Hippocampal formation (tissue), 2 donors: ENCODE data around the gene PNPLA7.
"Not testable (repeated sequence)": the region's sequence is repeated elsewhere in the genome, so short reads cannot be mapped to it uniquely, and the experiment has no call there.

Source experiments
- DNase-seq, 2 donors: peaks; one replicate each; lab custom pipeline; 2025; lab: John Stamatoyannopoulos, UW

PNPLA7 gene

DNA sequence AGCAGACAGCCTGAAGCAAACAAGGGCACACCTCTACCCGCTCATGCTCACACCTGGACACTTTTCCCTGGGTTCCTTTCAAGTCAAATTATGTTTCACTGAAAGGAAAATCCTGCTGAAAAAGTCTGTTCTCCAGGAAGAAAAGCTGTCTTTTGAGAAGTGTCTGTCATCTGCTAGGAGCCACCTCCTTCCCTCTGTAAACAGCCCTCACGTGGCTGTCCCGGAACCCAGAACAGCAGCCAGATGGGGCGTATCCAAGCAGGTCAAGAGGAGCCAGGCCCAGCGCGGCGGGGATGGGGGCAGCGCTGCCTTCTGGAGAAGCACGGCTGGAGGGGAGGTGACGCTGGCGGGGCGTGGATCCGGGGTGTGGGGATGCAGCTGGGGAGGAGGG, at the start of gene PNPLA7:
TSS of gene PNPLA7 (minus strand) at position 172 of the 391 bp plus-strand sequence. CDS start 205 bp downstream, outside the sequence.
- peak; percentile 74 to 77 for DNase-seq

DNA sequence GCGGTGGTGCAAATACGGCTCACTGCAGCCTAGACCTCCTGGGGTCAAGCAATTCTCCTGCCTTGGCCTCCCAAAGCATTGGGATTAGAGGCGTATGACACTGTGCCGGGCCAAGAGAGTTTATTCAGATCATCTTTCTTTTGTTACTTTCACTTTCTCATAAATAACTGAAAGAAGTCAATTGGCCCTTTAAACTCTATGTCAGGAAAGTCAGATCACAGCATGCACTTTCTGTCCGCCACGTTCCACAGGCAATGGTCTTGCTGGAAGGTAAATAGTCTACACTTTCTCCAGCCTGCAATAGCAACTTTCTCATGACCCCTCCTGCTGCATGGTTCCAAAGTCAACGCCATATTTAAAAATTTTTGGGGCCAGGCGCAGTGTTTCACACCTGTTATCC, 48.7 kb upstream of the PNPLA7 start:
- DNase-seq, result no peak

DNA sequence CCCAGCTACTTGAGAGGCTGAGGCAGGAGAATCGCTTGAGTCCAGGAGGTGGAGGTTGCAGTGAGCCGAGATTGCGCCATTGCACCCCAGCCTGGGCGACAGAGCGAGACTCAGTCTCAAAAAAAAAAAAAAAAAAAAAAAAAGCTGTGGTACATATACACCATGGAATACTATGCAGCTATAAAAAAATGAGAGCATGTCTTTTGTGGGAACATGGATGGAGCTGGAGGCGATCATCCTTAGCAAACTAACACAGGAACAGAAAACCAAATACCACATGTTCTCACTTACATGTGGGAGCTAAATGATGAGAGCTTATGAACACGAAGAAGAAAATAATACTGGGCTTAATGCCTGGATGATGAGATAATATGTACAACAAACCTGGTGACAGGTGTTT, 46.4 kb upstream of the PNPLA7 start:
- not testable (repeated sequence) for DNase-seq

DNA sequence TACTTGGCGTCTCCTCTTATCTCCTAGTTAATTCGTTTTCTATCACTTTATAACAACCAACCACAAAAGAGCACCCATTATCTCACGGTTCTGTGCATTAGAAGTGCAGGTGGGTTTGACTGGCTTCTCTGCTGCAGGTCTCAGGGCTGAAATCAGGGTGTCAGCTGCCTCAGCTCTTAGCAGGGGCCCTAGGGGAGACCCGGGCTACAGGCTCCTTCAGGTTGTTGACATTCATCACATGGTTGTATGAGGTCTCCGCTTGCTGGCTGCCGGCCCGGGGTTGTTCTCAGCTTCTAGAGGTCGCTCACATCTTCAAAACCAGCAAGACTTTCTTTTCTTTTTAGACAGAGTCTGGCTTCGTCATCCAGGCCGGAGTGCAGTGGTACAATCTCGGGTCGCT, 43.0 kb upstream of the PNPLA7 start:
- DNase-seq, result no peak

DNA sequence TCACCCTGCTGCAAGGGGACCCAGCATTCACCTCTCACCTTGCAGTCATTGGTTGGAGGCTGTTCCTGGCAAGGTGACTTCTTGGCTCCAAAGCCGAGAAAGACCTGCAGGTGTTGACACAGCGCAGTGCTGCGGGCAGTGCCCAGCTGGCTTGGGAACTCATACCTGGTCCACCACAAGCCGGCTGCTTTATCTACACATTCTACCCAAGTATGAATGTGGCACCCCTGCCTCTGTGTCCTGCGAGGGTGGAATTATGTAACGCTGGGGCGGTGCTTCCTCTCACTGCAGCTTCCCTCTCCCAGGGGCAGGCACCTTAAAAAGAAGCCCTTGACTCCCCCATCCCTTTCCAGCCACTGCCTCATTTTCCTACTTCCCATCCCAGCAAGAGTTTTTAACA, 42.6 kb upstream of the PNPLA7 start:
- no peak for DNase-seq

DNA sequence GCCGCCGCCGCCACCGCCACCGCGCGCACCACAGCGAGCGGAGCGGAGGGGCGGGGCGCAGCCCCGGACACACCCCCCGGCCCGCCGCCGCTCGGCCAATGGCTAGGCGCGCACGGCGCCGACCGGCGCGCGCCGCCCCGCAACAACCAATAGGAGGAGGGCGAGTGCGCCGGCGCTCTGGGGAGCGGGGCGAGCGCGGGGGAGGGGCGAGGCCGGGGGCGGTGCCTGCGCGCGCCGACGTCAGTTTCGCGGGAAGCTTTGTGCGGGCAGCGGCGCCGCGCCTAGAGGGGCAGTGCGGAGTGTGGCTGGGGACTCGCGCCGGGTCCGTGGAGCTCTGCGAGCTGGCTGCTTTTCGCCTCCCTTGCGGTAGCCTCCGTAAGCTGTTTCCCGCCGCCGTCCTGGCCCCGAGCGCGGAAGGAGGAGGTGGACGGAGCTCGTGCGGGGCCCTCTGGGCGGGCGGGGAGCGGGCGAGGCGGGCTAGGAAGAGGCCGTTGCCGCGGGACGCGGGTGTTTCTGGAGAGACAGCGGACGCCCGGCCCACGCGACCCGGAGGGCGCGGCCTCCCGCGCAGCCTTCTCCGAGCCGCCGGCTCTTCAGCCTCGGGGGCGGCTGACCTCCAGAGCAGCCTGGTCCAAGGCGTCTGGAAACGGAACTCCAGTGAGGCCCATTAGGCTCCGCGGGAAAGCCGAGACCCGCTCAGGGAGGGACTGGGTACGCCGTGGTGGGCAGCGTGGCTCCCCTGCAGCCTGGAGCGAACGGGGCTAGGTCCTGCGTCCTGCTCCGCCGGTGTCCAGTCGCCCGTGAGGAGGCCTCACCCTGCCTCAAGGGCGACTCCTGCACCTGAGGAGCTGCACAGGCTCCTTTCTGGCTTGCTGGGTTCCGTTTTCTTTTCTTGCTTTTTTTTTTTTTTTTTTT, 40.5 kb upstream of the PNPLA7 start, which contains the start of gene ZMYND19:
TSS of gene ZMYND19 (minus strand) at position 44 of the 915 bp plus-strand sequence. CDS start 249 bp downstream, outside the sequence.
- peak; percentile 49 to 80 for DNase-seq

DNA sequence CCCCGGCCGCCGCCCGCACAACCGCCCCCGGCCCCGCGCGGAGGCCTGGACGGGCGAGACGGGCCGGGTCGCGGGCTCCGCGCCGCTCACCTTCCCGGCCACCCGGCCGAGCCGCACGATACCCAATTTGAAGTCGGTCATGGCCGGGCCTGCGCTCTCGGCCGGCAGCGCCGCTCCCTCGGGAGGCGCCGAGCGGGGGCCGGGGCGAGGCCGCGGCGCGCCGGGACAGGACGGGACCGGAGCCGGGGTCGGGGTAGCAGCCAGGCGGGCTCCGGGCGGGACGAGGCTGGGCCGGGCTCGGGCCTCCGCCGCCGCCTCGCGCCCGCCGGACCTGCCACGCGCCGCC, 39.9 kb upstream of the PNPLA7 start:
- DNase-seq, result no peak

DNA sequence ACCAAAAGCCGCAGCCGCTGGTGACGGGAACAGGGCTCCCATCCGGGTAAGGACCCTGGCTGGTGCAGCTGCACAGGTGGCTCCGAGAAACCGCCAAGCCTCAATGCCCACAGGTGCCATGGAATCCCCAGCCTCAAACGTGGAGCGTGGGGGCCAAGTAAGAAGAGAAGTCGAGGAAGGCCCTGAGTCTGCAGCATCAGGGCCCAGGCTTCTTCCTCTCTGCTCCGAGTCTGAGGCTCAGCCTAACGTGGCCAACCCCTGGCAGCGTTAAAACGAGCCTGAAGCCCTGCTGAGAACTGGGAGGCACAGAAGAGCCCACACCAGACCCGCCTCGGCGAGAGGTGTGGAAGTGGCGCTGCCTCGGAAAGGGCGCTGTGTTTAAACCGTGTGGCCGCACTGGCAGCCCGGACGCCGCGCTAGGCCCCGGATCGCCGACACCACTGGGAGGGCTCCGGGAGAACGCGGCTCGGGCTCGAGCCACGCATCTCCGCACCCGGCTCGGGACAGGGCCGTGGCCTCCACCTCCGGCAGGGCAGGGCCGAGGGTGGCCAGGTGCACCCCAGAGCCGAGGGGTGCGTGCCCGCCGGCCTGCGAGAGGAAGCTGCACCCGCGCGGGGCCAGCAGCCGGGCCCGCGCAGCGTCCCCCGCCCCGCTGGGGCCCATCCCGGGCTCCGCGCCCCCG, 39.4 kb upstream of the PNPLA7 start:
- no peak for DNase-seq

DNA sequence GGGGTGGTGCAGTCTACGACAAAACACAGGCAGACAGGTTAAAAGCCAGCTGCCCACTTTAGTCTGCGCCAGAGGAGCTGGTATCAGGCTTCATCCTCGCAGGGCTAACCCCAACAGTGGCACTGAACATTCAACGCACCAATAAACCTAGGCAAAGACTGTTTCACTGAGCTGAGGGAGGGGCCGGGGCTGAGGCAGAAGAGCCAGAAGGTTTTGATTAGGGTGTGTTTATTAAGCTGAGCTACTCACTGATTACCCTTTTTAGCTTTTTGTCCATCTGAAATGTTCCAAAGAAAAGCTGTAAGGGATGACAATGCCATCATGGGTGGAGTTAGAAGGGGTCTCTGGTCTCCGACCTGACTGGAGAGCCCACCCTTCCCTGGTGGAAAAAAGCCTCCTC, 38.7 kb upstream of the PNPLA7 start:
- DNase-seq, result no peak

DNA sequence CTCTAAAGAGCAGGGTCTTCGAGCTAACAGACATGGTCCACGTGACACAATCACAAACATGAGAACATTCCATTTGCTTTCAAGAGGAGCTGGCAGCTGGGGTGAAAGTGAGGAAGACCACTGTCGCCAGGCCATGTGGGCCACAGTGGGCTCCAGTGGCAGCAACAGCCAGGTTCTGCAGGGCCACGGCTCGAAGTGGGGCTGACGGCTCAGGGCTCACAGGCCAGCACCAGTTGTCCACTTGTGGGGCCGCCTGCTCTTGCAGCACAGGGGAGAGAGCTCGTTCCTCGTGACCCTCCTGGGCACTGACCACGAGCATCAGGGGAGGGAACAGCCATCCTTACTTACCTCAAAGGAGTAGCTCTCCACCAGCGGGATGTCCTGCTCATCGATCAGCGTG, 38.1 kb upstream of the PNPLA7 start:
- DNase-seq, result no peak

DNA sequence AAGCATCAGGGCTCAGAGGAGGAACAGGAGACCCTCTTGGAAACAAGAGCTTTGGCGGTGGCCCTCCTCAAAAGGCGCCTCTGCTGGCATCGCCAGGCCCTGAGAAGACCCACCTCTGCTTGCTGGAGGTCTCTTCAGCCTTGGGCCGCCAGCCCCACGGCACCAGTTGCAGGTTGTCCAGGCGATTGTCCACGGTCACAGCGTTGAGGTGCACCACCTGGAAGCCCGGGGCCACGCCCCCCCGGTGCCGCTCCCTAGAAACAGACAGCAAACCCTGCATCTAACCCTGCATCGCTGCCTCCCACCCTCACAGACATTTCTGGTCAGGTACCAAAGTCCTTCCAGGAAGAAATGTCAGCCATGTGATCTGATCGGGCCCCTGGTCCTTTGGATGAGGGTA, 36.7 kb upstream of the PNPLA7 start:
- no peak for DNase-seq

DNA sequence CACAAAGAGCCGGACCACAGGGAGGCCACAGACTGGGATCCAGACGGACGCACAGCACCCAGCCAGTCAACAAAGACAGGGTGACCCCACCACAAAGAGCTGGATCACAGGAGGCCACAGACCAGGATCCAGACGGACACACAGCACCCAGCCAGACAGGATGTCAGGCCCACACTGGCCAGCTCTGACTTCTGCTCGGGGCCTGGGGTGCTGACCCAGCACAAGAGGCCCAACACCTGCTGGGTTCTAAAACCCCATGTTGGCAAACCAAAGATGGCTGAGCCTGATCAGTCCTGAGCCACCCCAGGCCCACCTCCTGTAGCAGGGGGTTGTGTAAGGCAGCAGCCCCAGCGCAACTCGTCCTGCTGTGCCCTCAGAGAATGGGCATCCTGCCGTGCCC, 33.8 kb upstream of the PNPLA7 start:
- no peak for DNase-seq

DNA sequence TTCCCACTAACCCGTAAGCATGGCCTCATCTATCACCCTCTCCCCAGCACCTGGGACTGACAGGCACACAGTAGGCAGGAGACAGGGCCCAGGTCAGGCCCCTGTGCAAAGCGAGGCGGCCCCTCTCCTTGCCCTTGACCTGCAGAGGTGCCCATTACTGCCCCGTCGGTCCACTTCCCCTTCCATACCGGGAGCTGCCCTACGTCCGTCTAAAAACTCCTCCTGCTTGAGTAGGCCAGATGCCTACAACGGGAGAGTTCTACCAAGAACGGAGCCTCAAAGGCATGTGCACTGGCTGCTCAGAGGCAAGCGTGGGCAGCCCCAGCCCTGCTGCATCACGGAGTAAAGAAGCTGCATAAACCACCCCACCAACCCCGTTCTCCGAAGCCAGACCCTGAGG, 33.1 kb upstream of the PNPLA7 start:
- DNase-seq, result no peak

DNA sequence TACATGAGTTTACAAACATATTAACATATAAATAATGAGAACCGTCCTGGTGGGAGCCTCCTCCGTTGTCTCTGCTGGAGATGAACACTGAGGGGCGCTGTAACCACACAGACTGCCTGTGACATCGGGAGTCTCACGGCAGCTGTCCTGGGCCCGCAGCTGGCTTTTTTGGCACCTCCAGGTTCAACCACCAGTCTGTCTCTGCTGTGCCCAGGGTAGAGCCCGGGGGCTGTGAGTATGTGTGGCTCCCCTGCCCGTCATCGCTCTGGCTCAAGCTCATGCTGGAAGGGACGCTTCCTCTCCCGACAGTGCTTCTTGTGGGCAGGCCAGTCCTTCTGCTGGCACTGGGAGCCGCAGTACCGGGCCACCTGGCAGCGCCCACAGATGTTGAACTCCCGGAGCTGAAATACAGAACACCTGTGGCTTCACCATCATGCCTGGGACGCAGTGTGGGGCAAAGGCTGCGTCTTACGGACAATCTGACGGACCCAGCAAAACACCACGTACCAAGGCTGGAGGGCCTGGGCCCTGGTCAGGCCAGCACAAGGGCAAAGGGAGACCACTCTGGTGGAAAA, 32.2 kb upstream of the PNPLA7 start:
- no peak for DNase-seq

DNA sequence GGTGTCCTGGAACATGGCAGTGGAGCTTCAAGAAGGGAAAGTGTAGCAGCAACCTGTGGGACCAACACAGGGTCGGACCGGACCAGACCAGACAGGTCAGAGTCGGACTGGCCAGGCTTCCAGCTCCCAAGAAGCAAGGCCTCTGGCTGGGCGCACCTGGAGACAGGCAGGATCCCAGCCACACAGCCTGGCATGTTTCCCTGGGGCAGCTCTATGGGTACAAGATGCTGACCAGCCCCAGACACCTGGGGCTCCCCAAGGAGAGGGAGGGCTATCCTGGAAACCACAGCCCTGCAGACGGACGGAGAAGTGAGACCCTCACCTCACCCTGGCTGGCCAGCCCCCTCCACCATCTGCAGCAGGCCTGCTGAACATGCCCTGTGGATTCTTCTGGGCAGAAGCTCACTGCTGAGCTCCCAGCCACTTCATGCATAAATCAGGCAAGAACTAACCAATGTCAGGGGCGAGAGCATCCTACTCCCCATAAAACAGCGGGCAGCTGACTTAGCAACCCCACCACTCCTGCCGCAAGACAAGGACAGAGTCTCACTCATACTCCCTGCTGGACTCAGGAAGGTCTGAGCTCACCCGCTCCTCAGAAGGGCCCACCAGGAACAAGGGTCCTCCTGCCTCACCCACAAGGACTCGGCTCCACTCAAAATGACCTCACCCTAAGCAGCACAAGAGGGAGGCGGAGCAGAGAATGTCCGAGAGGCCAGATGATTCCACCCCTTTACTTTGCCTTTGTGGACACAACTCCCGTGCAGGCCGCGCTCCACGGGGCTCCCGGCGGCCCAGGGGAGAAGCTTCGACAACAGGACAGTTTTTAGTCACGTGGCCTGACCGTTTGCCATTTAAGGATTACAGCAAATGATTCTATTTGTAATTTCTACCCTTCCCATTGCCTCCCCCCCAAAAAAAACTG, 31.4 kb upstream of the PNPLA7 start:
- DNase-seq, result no peak

DNA sequence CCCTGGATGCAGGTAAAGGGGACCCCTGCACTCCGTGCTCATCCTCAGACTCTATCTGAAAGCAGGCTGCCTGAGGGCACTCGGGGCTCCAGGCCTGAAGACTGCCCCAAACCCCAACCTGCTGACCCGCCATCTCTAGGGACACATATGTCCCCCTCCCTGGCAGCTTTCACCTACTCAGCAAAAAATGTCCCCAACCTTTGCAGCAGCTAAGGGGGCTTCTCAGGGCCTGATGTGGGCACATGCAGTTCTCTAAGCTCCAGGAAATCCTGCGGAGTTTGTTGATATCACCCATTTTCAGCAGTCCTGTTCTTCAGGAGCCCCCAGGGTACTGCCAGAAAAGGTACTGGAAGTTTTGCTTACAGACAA, 30.7 kb upstream of the PNPLA7 start:
- no peak for DNase-seq

DNA sequence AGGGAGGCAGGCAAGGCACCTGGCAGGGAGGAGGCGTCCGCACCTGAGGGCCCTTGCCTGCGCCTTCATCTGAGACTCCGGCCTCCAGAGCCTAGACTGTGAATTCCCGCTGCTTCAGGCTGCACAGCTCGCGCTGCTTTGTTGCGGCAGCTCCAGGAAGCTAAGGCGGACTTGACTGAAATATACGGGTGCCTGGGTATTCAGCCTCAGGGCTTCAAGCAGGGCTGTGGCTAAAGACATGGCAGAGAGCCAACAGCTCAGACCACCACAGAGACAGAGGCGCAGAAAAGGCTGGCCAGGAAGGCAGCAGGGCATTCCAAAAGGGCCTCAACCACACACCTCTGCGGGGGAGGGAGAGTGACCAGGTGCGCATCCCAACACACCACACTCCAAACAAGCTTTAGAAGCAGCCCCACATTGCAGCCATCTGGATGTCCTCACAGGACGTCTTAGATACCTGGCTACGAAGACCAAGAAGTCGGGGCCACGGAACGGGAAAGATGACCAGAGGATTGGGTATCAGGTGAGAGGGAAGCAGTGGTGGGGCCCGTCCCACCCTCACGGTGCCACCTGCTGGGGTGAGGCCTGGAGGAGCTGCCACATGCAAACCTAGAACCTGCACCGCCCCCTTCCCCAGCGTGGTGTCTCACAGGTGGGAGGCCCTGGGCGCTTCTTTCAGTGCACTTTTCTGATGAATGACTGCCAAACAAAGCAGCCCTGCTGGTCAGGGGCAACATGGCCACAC, 30.2 kb upstream of the PNPLA7 start:
- no peak for DNase-seq

DNA sequence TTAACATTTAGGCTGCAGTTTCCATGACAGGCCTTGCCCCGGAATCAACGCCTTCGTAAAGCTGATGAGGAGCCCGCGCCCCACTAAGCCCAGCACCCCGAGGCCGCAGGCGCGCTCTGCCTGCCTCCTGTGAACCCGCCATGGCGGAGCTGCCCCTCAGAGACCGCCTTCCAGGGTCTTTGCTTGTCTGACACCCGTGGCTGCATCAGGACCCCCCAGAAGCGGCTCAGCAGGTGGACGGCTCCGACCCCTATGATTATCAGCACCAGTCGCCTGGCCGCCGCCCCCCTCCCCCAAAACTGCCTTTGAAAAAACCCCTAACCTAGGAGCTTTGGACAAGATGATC, 29.0 kb upstream of the PNPLA7 start:
- DNase-seq, result no peak

DNA sequence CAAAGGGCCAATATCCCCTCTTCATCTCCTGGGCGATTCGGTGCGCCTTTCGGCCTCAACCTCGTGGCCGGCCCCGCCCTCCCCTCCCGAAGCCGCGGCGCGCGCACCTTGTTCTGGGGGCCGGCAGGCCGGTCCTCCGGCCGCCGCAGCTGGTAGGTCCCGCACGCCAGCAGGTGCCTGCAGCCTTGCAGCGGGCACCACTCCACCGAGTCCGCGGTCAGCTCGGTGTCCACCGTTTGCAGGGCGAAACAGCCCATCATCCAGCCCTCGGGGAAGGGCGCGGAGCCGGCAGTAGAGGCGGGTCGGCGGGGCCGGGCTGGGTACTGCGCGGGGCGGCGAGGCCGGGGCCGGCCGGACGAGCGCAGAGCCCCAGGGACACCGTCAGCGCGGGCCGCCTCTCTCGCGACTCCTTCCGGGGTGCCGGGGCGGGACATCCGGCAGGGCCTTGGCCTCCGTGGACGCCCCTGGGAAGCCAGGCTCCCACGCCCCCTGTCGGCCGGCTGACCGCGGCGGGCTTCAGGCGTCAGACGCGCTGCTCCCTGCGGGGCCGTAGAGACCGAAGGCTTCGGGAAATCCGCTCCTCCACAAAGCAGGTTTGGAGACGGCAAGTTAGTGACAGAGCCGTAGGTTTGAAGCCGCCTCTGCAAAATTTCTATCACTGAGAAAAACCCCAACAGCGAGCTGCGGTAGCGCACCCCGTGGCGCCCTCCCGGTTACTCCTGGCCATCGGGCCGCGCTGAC, 28.5 kb upstream of the PNPLA7 start, which contains the start of gene DPH7:
TSS of gene DPH7 (minus strand) at position 408 of the 741 bp plus-strand sequence. CDS start at position 260, 148 bp downstream.
- DNase-seq, result peak; percentile 83 to 94

DNA sequence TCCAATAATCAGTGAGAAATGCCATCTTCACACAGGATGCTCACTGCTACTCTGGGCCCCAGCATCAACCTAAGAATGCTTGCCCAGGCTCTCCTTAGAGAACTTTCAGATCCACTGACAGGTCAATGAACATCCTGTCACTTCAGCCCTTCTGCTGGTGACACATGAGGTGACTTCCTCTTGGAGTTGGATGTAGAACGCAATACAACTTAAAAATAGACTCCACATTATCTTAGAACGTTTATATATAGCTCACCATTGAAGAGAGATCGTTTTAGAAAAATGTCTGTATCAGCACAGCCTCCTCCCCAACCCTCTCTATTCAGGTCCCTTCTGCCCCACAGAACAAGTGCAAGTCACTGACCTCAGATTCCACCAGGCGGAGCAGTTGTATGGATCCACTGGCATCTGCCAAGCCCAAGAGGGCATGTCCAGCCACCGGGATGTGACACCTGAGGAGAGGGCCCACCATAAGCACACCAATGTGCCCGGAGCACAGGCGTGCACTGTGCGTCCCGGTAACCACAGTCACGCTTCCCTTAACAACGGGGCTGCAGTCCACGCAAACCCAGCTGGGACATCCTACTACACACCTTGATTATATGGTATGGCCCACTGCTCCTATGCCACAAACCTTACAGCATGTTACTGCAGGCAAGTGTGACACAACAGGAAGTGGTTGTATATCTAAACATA, 25.7 kb upstream of the PNPLA7 start:
- DNase-seq, result no peak
